IMR-90 (cell line): ENCODE results near the gene DCST2. TPM values are rescaled to one million over a fixed set of nuclear protein-coding genes. Genes with fewer than 3 reads are reported as not detected.

Source experiments
- ATAC-seq: fragments of 200-7000 bp; cut with Tn5 transposase; 2 replicates; pipeline ENCODE4 v1.9.1; 2020; ENCODE audit warnings: low read depth, mild to moderate bottlenecking, moderate library complexity
- BruUV-seq: library from RNA; stranded (reverse); fragments of 400-500 nt; replicated peaks from 2 replicates; lab custom pipeline; 2021; lab: Mats Ljungman, UMichigan
- CTCF ChIA-PET: fragments of 300-600 bp; formaldehyde crosslinking; extraction: SDS; loops from one replicate; lab custom pipeline; 2021; ENCODE audit warnings: antibody characterized with exemption; lab: Yijun Ruan, JAX
- POLR2A ChIA-PET: fragments of 300-600 bp; sonication (Branson Sonifier 250); formaldehyde crosslinking; loops from one replicate; lab custom pipeline; 2022; ENCODE audit warnings: antibody characterized with exemption; ENCODE audit not compliant: unreplicated experiment; lab: Charles Lee
- DNase-seq: peaks from one replicate; pipeline ENCODE4 v3.0.0; 2013
- H2AFZ ChIP-seq: replicated peaks from 2 replicates; pipeline ENCODE3; 2013; ENCODE audit warnings: low read length, mild to moderate bottlenecking; ENCODE audit not compliant: poor library complexity
- H2AK5ac ChIP-seq: 2 replicates; pipeline ENCODE4 v1.6.1; 2013; ENCODE audit warnings: low read depth, low read length, inconsistent platforms
- H2AK9ac ChIP-seq: replicated peaks from 2 replicates; pipeline ENCODE3; 2013; ENCODE audit warnings: mild to moderate bottlenecking, low read depth, low read length, moderate library complexity; ENCODE audit not compliant: poor library complexity
- H2BK120ac ChIP-seq: 2 replicates; pipeline ENCODE4 v1.6.1; 2013; ENCODE audit warnings: low read depth, low read length, inconsistent platforms
- H2BK15ac ChIP-seq: 3 replicates; pipeline ENCODE4 v1.6.1; 2013; ENCODE audit warnings: low read depth, low read length, inconsistent platforms
- H2BK20ac ChIP-seq: 2 replicates; pipeline ENCODE4 v1.6.1; 2013; ENCODE audit warnings: low read depth, mild to moderate bottlenecking, inconsistent platforms, low read length, moderate library complexity
- H2BK5ac ChIP-seq: 2 replicates; pipeline ENCODE4 v1.6.1; 2013; ENCODE audit warnings: mild to moderate bottlenecking, low read depth, low read length, inconsistent platforms; ENCODE audit not compliant: poor library complexity, severe bottlenecking
- H3K14ac ChIP-seq: replicated peaks from 2 replicates; pipeline ENCODE4 v1.6.1; 2013; ENCODE audit warnings: low read depth, low read length, inconsistent platforms
- H3K18ac ChIP-seq: 2 replicates; pipeline ENCODE4 v1.6.1; 2013; ENCODE audit warnings: low read depth, low read length, control low read depth
- H3K23ac ChIP-seq: 2 replicates; pipeline ENCODE4 v1.6.1; 2013; ENCODE audit warnings: low read depth, low read length, inconsistent platforms
- H3K27ac ChIP-seq: 2 replicates; pipeline ENCODE4 v1.5.1; 2013; ENCODE audit warnings: mild to moderate bottlenecking, control low read depth, low read length; ENCODE audit not compliant: insufficient read depth
- H3K27me3 ChIP-seq: 2 replicates; pipeline ENCODE4 v1.6.1; 2013; ENCODE audit warnings: low read length; ENCODE audit not compliant: control insufficient read depth, insufficient read depth
- H3K36me3 ChIP-seq: 2 replicates; pipeline ENCODE4 v1.6.1; 2013; ENCODE audit warnings: low read length, mixed read lengths; ENCODE audit not compliant: control insufficient read depth, insufficient read depth
- H3K4ac ChIP-seq: 2 replicates; pipeline ENCODE4 v1.6.1; 2013; ENCODE audit warnings: low read depth, low read length, inconsistent platforms
- H3K4me1 ChIP-seq: 2 replicates; pipeline ENCODE4 v1.6.1; 2013; ENCODE audit warnings: low read length, mixed read lengths; ENCODE audit not compliant: control insufficient read depth, insufficient read depth
- H3K4me2 ChIP-seq: 2 replicates; pipeline ENCODE4 v1.6.1; 2013; ENCODE audit warnings: low read depth, mild to moderate bottlenecking, control low read depth, low read length, moderate library complexity
- H3K4me3 ChIP-seq: 2 replicates; pipeline ENCODE4 v1.5.1; 2013; ENCODE audit warnings: low read depth, mild to moderate bottlenecking, control low read depth, low read length, moderate library complexity; ENCODE audit not compliant: insufficient read depth
- H3K56ac ChIP-seq: 2 replicates; pipeline ENCODE4 v1.6.1; 2013; ENCODE audit warnings: low read length, inconsistent platforms; ENCODE audit not compliant: insufficient read depth; ENCODE audit errors: extremely low read depth
- H3K79me1 ChIP-seq, 2 experiments: 2 replicates each; pipeline ENCODE4 v1.6.1; 2013; ENCODE audit warnings: low read length in 2 of 2, inconsistent platforms in 1 of 2, low read depth in 1 of 2
- H3K9ac ChIP-seq: 2 replicates; pipeline ENCODE4 v1.6.1; 2013; ENCODE audit warnings: low read depth, low read length, control low read depth
- H3K9me1 ChIP-seq: 2 replicates; pipeline ENCODE4 v1.6.1; 2013; ENCODE audit warnings: low read length, inconsistent platforms; ENCODE audit not compliant: insufficient read depth
- H3K9me3 ChIP-seq: 2 replicates; pipeline ENCODE4 v1.6.1; 2013; ENCODE audit warnings: low read length; ENCODE audit not compliant: control insufficient read depth, insufficient read depth
- H4K20me1 ChIP-seq: 2 replicates; pipeline ENCODE4 v1.6.1; 2013; ENCODE audit warnings: low read length, inconsistent platforms; ENCODE audit not compliant: insufficient read depth
- H4K5ac ChIP-seq: 2 replicates; pipeline ENCODE4 v1.6.1; 2013; ENCODE audit warnings: mild to moderate bottlenecking, low read depth, low read length, control low read depth
- H4K8ac ChIP-seq, 2 experiments: 2 replicates each; pipeline ENCODE4 v1.6.1; 2013; ENCODE audit warnings: low read depth in 2 of 2, low read length in 2 of 2, control low read depth in 1 of 2, inconsistent platforms in 1 of 2
- H4K91ac ChIP-seq: 2 replicates; pipeline ENCODE4 v1.6.1; 2013; ENCODE audit warnings: low read depth, low read length, inconsistent platforms; ENCODE audit not compliant: insufficient read depth
- RCOR1 ChIP-seq: IDR thresholded peaks from 2 replicates; pipeline ENCODE4 v1.6.1; 2012; ENCODE audit warnings: mild to moderate bottlenecking, low read length, improper control_type of control experiment; ENCODE audit not compliant: insufficient replicate concordance
- WGBS, 2 experiments: methylation state at CpG; one replicate each; pipeline versions ENCODE4 v1.1.5 to v1.1.7; 2013; ENCODE audit warnings: missing lambda C conversion rate in 2 of 2; ENCODE audit not compliant: insufficient read length in 1 of 2; ENCODE audit errors: extremely low coverage in 2 of 2; 5-methylcytosine and 5-hydroxymethylcytosine counted together
- dilution Hi-C: fragments of 300-500 bp; cut with HindIII; formaldehyde crosslinking; loops from one replicate; pipeline ENCODE4 v1.14.3; 2018; ENCODE audit warnings: low sequenced_read_pairs; ENCODE audit not compliant: unreplicated experiment
- in situ Hi-C: fragments of 300-500 bp; cut with MboI; formaldehyde crosslinking; loops from 3 replicates; pipeline ENCODE4 v1.14.3; 2019; ENCODE audit warnings: low sequenced_read_pairs, inconsistent platforms, mixed read lengths
- intact Hi-C: fragments of 100-400 bp; cut with micrococcal nuclease; formaldehyde crosslinking; loops from 2 replicates; pipeline ENCODE4 v1.10.0; 2022
- polyA plus RNA-seq, 3 experiments: library from polyadenylated mRNA; depleted of rRNA; stranded (reverse); fragments of >200 nt; gene quantifications; 2 replicates each; pipeline ENCODE4 v1.2.3, GENCODE V29; 2012; ENCODE audit warnings: low replicate concordance in 1 of 3
- total RNA-seq: library from RNA; depleted of rRNA; stranded (reverse); fragments of >200 nt; gene quantifications from 2 replicates; pipeline ENCODE4 v1.2.3, GENCODE V29; 2012

The DCST2 gene
- total and polyA plus RNA-seq, 2 of the 4 experiments (the other 2 are of a cell fraction): 0.14 TPM; not detected in 1

DNA sequence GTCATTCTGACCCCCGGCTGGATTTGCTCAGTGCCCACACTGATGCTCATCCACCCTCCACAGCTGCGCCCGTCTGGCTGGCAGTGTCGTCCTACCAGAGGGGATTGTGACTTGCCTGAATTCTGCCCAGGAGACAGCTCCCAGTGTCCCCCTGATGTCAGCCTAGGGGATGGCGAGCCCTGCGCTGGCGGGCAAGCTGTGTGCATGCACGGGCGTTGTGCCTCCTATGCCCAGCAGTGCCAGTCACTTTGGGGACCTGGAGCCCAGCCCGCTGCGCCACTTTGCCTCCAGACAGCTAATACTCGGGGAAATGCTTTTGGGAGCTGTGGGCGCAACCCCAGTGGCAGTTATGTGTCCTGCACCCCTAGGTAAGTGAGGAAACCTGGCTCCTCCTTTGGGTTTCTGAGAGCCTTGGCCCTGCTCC lies 24.2 kb upstream of the DCST2 start:
- intact Hi-C loops: no loop called here
- Histone ChIP-seq H3K4me3 (no peak overlapping the region), H3K27me3 (no peaks in the 10 kb centered on the region), H3K4ac (no peak overlapping the region), H3K9me3 (no peaks in the 10 kb centered on the region), H3K9ac (no peak overlapping the region), H4K91ac (no peak overlapping the region), H3K9me1 (no peaks in the 10 kb centered on the region), H3K79me1 (peaks cover 0 to under 1% of the 10 kb centered on the region in 2 experiments; a peak in 1 of 4 replicates), H3K36me3 (peaks cover 15% of the 10 kb centered on the region), H3K27ac (no peak overlapping the region), H2BK20ac (no peak overlapping the region), H2AK5ac (no peak overlapping the region), H2AK9ac (no peak overlapping the region), H2AFZ (no peak overlapping the region), H3K14ac (no peak overlapping the region), H2BK120ac (no peak overlapping the region), H4K5ac (no peak overlapping the region), H3K23ac (no peak overlapping the region), H2BK5ac (no peak overlapping the region), H2BK15ac (no peak overlapping the region), H3K4me2 (no peak overlapping the region), H4K20me1 (peaks cover 13% of the 10 kb centered on the region), H3K4me1 (peaks cover 3% of the 10 kb centered on the region; the same call in 1 of the 2 replicates), H4K8ac (no peak overlapping the region), H3K18ac (no peak overlapping the region), H3K56ac (no peak overlapping the region)
- no TSS peak for BruUV-seq
- no peak for TF ChIP-seq RCOR1
- in situ Hi-C loops: loop anchor here (10.0 kb wide), 1 partner anchor 103 kb away; the partner anchor contains the start of gene PBXIP1
- dilution Hi-C loops: no loop called here
- ChIA-PET CTCF (interaction anchor here (1.3 kb wide), 1 partner anchor 13 kb away, joined by 5 read pairs; no protein-coding TSS in a partner anchor), POLR2A (no interaction called here)
- 97% methylated on average over 5 of the region's 13 CpGs; no CpG with 5 or more reads in 1 of the 2 experiments for whole genome bisulfite sequencing, 2 experiments
- no peak for ATAC-seq
- DNase-seq: no peak
